ENCODE results near the gene PLXNA4. TPM values are rescaled to one million over a fixed set of nuclear protein-coding genes. Genes with fewer than 3 reads are reported as not detected.

Gene PLXNA4
- total RNA-seq, 2 donors from 2014 or later = 0.99 to 1.1 TPM

- H3K4me3 Mint-ChIP-seq = no peak overlapping the region
- no peaks in the 10 kb centered on the region for H3K9me3 Mint-ChIP-seq
- no peak overlapping the region for H3K27ac Mint-ChIP-seq
- DNase-seq = no peak
- ATAC-seq (replicated peaks in 1 of 2) = no peak
- peaks cover 10% of the 10 kb centered on the region for H3K27me3 Mint-ChIP-seq (ENCODE audit: low read depth)
- no peaks in the 10 kb centered on the region for H3K4me1 Mint-ChIP-seq (ENCODE audit: low read depth)
- no peaks in the 10 kb centered on the region for H3K36me3 Mint-ChIP-seq (ENCODE audit: insufficient read depth in 2 of 2)
These were observed 466.5 kb downstream of the PLXNA4 start for GRCh38 chr7:132109769-132110168.

- Mint-ChIP-seq H3K9me3 (no peaks in the 10 kb centered on the region), H3K27me3 (ENCODE audit: low read depth) (peaks cover 10% of the 10 kb centered on the region), H3K36me3 (ENCODE audit: insufficient read depth in 2 of 2) (no peaks in the 10 kb centered on the region), H3K27ac (no peak overlapping the region), H3K4me1 (ENCODE audit: low read depth) (no peaks in the 10 kb centered on the region), H3K4me3 (no peak overlapping the region)
- ATAC-seq (replicated peaks in 1 of 2) (no peak), DNase-seq (no peak)
These were observed 467.7 kb downstream of the PLXNA4 start for GRCh38 chr7:132108563-132108962.

- Mint-ChIP-seq H3K4me3 (no peak overlapping the region), H3K9me3 (no peaks in the 10 kb centered on the region), H3K36me3 (ENCODE audit: insufficient read depth in 2 of 2) (no peaks in the 10 kb centered on the region), H3K27ac (no peak overlapping the region), H3K4me1 (ENCODE audit: low read depth) (no peaks in the 10 kb centered on the region), H3K27me3 (ENCODE audit: low read depth) (peaks cover 10% of the 10 kb centered on the region)
- DNase-seq (no peak), ATAC-seq (replicated peaks in 1 of 2) (no peak)
These were observed 469.8 kb downstream of the PLXNA4 start for GRCh38 chr7:132106491-132106890.

GRCh38 chr7:132105096-132105495 lies 471.2 kb downstream of the PLXNA4 start:
- H3K4me1 Mint-ChIP-seq (ENCODE audit: low read depth) = no peaks in the 10 kb centered on the region
- H3K27me3 Mint-ChIP-seq (ENCODE audit: low read depth) = peaks cover 10% of the 10 kb centered on the region
- H3K9me3 Mint-ChIP-seq = no peaks in the 10 kb centered on the region
- DNase-seq (no peak), ATAC-seq (replicated peaks in 1 of 2) (no peak)
- H3K36me3 Mint-ChIP-seq (ENCODE audit: insufficient read depth in 2 of 2) = no peaks in the 10 kb centered on the region
- no peak overlapping the region for H3K27ac Mint-ChIP-seq
- H3K4me3 Mint-ChIP-seq = no peak overlapping the region

- H3K9me3 Mint-ChIP-seq = no peaks in the 10 kb centered on the region
- H3K27ac Mint-ChIP-seq = no peak overlapping the region
- ATAC-seq (replicated peaks in 1 of 2) (no peak), DNase-seq (no peak)
- H3K27me3 Mint-ChIP-seq (ENCODE audit: low read depth) = peaks cover 7% of the 10 kb centered on the region
- H3K4me1 Mint-ChIP-seq (ENCODE audit: low read depth) = no peaks in the 10 kb centered on the region
- H3K36me3 Mint-ChIP-seq (ENCODE audit: insufficient read depth in 2 of 2) = no peaks in the 10 kb centered on the region
- H3K4me3 Mint-ChIP-seq = no peak overlapping the region
These were observed 472.6 kb downstream of the PLXNA4 start for GRCh38 chr7:132103718-132104117.

- H3K27ac Mint-ChIP-seq = no peak overlapping the region
- H3K4me3 Mint-ChIP-seq = no peak overlapping the region
- H3K36me3 Mint-ChIP-seq (ENCODE audit: insufficient read depth in 2 of 2) = no peaks in the 10 kb centered on the region
- ATAC-seq (replicated peaks in 1 of 2) (no peak), DNase-seq (no peak)
- H3K4me1 Mint-ChIP-seq (ENCODE audit: low read depth) = no peaks in the 10 kb centered on the region
- H3K27me3 Mint-ChIP-seq (ENCODE audit: low read depth) = peaks cover 6% of the 10 kb centered on the region
- H3K9me3 Mint-ChIP-seq = no peaks in the 10 kb centered on the region
These were observed 473.3 kb downstream of the PLXNA4 start for GRCh38 chr7:132102942-132103341.

GRCh38 chr7:132102391-132102790 lies 473.9 kb downstream of the PLXNA4 start:
- H3K4me1 Mint-ChIP-seq (ENCODE audit: low read depth) = no peaks in the 10 kb centered on the region
- ATAC-seq (replicated peaks in 1 of 2) (no peak), DNase-seq (no peak)
- no peak overlapping the region for H3K27ac Mint-ChIP-seq
- H3K9me3 Mint-ChIP-seq = no peaks in the 10 kb centered on the region
- H3K36me3 Mint-ChIP-seq (ENCODE audit: insufficient read depth in 2 of 2) = no peaks in the 10 kb centered on the region
- H3K4me3 Mint-ChIP-seq = no peak overlapping the region
- H3K27me3 Mint-ChIP-seq (ENCODE audit: low read depth) = peaks cover 11% of the 10 kb centered on the region

GRCh38 chr7:132100981-132101380 lies 475.3 kb downstream of the PLXNA4 start:
- Mint-ChIP-seq H3K27ac (no peak overlapping the region), H3K4me3 (no peak overlapping the region), H3K9me3 (no peaks in the 10 kb centered on the region), H3K4me1 (ENCODE audit: low read depth) (no peaks in the 10 kb centered on the region), H3K27me3 (ENCODE audit: low read depth) (peaks cover 12% of the 10 kb centered on the region), H3K36me3 (ENCODE audit: insufficient read depth in 2 of 2) (no peaks in the 10 kb centered on the region)
- no peak for DNase-seq
- no peak for ATAC-seq (replicated peaks in 1 of 2)

GRCh38 chr7:132100483-132100882 lies 475.8 kb downstream of the PLXNA4 start:
- H3K27ac Mint-ChIP-seq = no peak overlapping the region
- no peaks in the 10 kb centered on the region for H3K4me1 Mint-ChIP-seq (ENCODE audit: low read depth)
- DNase-seq = no peak
- H3K36me3 Mint-ChIP-seq (ENCODE audit: insufficient read depth in 2 of 2) = no peaks in the 10 kb centered on the region
- no peak overlapping the region for H3K4me3 Mint-ChIP-seq
- H3K27me3 Mint-ChIP-seq (ENCODE audit: low read depth) = peaks cover 15% of the 10 kb centered on the region
- ATAC-seq (replicated peaks in 1 of 2) = no peak
- H3K9me3 Mint-ChIP-seq = no peaks in the 10 kb centered on the region

GRCh38 chr7:132099163-132099562 lies 477.1 kb downstream of the PLXNA4 start:
- no peak overlapping the region for H3K4me3 Mint-ChIP-seq
- no peaks in the 10 kb centered on the region for H3K36me3 Mint-ChIP-seq (ENCODE audit: insufficient read depth in 2 of 2)
- no peak for DNase-seq
- H3K4me1 Mint-ChIP-seq (ENCODE audit: low read depth) = no peaks in the 10 kb centered on the region
- ATAC-seq (replicated peaks in 1 of 2) = no peak
- no peak overlapping the region for H3K27ac Mint-ChIP-seq
- peaks cover 17% of the 10 kb centered on the region for H3K27me3 Mint-ChIP-seq (ENCODE audit: low read depth)
- no peaks in the 10 kb centered on the region for H3K9me3 Mint-ChIP-seq

- Mint-ChIP-seq H3K4me1 (ENCODE audit: low read depth) (no peaks in the 10 kb centered on the region), H3K36me3 (ENCODE audit: insufficient read depth in 2 of 2) (no peaks in the 10 kb centered on the region), H3K4me3 (no peak overlapping the region), H3K9me3 (no peaks in the 10 kb centered on the region), H3K27me3 (ENCODE audit: low read depth) (peaks cover 17% of the 10 kb centered on the region), H3K27ac (no peak overlapping the region)
- no peak for ATAC-seq (replicated peaks in 1 of 2)
- DNase-seq = no peak
These were observed 477.9 kb downstream of the PLXNA4 start for GRCh38 chr7:132098327-132098726.

- no peak for DNase-seq
- peaks cover 17% of the 10 kb centered on the region for H3K27me3 Mint-ChIP-seq (ENCODE audit: low read depth)
These were observed 478.6 kb downstream of the PLXNA4 start for GRCh38 chr7:132097550-132098134.

GRCh38 chr7:132095111-132095765 lies 481.0 kb downstream of the PLXNA4 start:
- Mint-ChIP-seq H3K36me3 (ENCODE audit: insufficient read depth in 2 of 2) (no peaks in the 10 kb centered on the region), H3K27me3 (ENCODE audit: low read depth) (peaks cover 17% of the 10 kb centered on the region), H3K9me3 (no peaks in the 10 kb centered on the region), H3K27ac (no peak overlapping the region), H3K4me1 (ENCODE audit: low read depth) (no peaks in the 10 kb centered on the region), H3K4me3 (no peak overlapping the region)
- ATAC-seq (replicated peaks in 1 of 2) (no peak), DNase-seq (no peak)

More at GRCh38 chr7:132097550-132098134, 478.6 kb downstream of the PLXNA4 start:
- ATAC-seq (replicated peaks in 1 of 2) = no peak
- no peak overlapping the region for H3K27ac Mint-ChIP-seq
- no peaks in the 10 kb centered on the region for H3K36me3 Mint-ChIP-seq (ENCODE audit: insufficient read depth in 2 of 2)
- no peak overlapping the region for H3K4me3 Mint-ChIP-seq
- no peaks in the 10 kb centered on the region for H3K4me1 Mint-ChIP-seq (ENCODE audit: low read depth)
- no peaks in the 10 kb centered on the region for H3K9me3 Mint-ChIP-seq

GRCh38 chr7:132092106-132092505 lies 484.2 kb downstream of the PLXNA4 start:
- H3K27ac Mint-ChIP-seq = no peak overlapping the region
- H3K4me3 Mint-ChIP-seq = no peak overlapping the region
- H3K4me1 Mint-ChIP-seq (ENCODE audit: low read depth) = no peaks in the 10 kb centered on the region
- H3K27me3 Mint-ChIP-seq (ENCODE audit: low read depth) = peaks cover 7% of the 10 kb centered on the region
- DNase-seq (no peak), ATAC-seq (replicated peaks in 1 of 2) (no peak)
- no peaks in the 10 kb centered on the region for H3K9me3 Mint-ChIP-seq
- H3K36me3 Mint-ChIP-seq (ENCODE audit: insufficient read depth in 2 of 2) = no peaks in the 10 kb centered on the region
